HG03565 (cell line): Measurements from ENCODE around the gene ABI1.
A peak's percentile ranks its signal among the peaks of the same experiment; 100 is the strongest.

Source experiments
- ATAC-seq: cut with Tn5 transposase; IDR thresholded peaks from one replicate; pipeline ENCODE4 v1.9.1; 2021; ENCODE audit warnings: mild to moderate bottlenecking, moderate library complexity; ENCODE audit not compliant: unreplicated experiment

Gene ABI1

GRCh38 chr10:26776258-26776657, 84.5 kb downstream of the ABI1 start:
- ATAC-seq = no peak

DNA sequence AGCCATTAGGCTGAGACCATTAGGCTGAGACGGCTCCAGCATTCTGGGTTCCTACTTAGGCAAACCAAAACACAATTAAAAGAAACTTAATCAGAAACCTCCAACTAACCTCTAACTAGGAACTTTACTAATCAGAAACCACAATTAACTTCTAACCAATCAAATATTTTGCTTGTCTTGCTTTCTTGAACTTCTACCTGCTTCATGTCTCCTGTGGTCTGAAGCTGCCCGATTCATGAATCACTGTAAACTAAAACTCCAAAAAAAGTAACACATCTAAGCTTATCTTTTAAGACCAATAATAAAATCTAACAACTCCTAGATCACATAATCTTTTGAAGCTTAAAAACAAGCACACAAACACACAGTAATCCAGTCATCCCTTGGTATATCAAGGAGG, 87.1 kb downstream of the ABI1 start:
- no peak for ATAC-seq

- ATAC-seq = no peak
These were observed 90.7 kb downstream of the ABI1 start for GRCh38 chr10:26770069-26770468.

DNA sequence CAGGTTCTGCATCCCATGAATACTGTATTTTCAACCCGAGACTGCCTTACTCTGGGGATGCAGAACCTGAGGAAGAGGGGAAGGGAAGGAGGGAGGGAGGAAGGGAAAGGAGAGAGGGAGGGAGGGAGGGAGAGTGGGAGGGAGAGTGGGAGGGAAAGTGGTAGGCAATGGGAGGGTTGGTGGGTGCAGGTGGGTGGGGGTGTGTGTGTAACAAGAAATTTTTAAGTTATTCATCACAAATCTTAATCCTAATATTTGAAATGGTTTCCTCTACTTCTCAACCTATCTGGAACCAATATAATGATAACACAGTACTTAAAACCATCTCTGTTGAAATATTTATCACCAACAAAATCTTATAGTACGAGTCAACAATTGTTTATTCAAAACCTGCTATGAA, 95.2 kb downstream of the ABI1 start:
- no peak for ATAC-seq

GRCh38 chr10:26759008-26759407, 101.8 kb downstream of the ABI1 start:
- ATAC-seq = no peak

- ATAC-seq = peak; percentile 83
These were observed 105.3 kb downstream of the ABI1 start for GRCh38 chr10:26755443-26755903.

DNA sequence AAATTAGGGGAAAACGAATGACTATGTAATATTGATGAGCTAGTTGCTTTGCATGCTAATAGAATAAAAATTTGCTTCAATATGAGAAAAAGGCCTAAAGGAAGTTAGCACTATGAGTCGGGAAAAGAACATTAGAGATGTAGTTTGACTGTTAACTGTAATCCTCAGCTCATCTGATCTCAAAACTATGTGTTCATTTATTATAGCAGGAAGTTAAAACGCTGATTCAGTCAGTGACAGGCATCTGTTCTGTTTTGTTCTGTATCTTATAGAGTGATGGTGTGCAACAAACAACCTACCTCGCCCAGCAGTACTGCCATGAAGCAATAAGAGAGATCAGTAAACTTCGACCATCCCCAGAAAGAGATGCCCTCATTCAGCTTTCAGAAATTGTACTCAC, 114.7 kb downstream of the ABI1 start:
- no peak for ATAC-seq

GRCh38 chr10:26743841-26744240, 116.9 kb downstream of the ABI1 start:
- ATAC-seq = no peak

DNA sequence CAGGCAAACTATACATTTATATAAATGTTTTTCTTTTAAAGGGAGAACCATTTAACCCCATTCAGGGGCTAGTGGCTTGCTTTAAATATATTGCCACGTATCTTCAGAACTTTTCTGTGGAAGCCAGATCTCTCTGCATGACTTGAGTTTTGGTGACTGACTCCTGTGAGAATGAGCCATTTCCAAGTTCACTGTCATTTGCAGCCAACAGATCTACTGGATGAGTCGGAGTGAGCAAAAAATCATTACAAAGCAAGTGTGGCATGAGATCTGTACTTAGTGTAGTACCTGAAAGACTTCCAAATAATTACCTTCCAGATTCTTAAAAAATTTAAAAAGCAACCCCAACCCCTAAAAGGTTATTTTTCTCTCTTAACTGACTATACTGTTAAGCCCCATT, 117.7 kb downstream of the ABI1 start:
- ATAC-seq = no peak

- ATAC-seq = no peak
These were observed 119.4 kb downstream of the ABI1 start for GRCh38 chr10:26741368-26741767.

DNA sequence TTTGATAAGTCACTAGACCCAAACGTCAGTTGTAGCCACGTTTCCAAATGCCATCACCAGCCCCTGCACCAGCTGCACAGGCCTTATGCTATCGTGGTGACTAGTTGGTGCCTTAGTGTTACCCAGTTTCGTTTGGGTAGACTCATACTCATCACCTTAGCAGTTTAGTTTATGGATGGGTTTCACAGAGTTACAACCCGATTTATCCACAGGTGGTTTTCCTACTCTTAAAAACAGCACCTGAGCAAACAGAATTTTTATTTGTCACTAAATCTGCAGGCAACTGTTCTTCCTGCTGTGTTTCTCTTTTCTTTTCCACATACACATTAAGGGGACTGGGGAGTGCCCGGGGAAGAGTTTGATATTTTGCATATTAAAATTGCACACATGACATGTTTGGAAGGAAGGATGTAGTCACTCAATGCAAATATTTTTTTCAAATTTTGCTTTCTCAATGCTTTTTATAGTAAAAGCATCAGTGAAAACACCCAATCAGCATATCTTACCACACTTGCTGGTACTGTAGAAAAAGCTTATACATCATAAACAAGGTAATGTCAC, 121.6 kb downstream of the ABI1 start:
- ATAC-seq = peak; percentile 25

DNA sequence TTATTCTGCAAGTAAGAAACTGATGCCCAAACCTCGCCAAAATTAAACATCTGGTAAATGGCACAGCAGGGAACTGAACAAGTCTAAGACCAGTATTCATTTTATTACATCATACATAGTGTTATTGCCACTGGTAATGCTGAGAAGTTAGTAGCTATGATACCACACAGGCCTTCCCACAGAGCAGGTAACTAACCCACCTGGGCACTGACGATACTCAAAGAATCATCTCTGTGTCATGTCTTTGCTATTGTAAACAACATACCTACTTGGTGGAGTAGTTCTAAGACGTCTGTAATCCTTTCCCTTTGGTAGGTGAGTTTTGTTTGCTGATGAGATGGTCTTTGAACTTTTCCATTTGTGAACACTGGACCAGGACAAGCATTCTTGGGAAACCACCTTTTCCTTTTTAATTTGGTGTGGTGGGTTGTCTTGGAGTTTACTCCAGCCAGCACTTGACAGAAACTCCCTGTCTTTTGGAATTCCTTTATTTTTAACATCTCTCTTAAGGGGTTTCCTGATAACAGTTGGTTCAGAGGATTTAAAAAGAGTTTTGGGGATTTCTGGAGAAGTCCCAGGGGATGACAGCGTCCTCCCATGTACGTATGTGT, 122.4 kb downstream of the ABI1 start:
- no peak for ATAC-seq

GRCh38 chr10:26737730-26738129, 123.0 kb downstream of the ABI1 start:
- ATAC-seq = peak; percentile 79

GRCh38 chr10:26735435-26735834, 125.3 kb downstream of the ABI1 start:
- ATAC-seq = no peak

GRCh38 chr10:26733750-26734568, 126.8 kb downstream of the ABI1 start:
- no peak for ATAC-seq

GRCh38 chr10:26730552-26730951, 130.2 kb downstream of the ABI1 start:
- no peak for ATAC-seq

DNA sequence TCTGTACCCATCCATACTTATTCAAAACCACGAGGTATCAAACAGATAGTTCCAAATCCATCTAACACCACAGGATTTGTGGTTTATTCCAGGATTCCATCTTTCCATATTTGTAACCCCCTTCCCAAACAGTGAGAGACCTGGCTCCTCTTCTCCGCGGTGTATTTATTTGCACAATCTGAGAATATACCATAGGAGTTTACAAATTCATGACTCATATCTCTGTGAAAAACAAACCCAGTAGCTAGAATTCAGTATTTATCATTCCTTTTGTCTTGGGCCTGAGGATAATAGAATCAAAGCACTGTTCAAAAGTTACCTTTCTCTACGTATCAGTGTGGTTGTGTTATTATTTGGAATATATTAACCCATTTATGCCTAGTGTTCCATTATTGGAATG, 131.4 kb downstream of the ABI1 start:
- no peak for ATAC-seq

DNA sequence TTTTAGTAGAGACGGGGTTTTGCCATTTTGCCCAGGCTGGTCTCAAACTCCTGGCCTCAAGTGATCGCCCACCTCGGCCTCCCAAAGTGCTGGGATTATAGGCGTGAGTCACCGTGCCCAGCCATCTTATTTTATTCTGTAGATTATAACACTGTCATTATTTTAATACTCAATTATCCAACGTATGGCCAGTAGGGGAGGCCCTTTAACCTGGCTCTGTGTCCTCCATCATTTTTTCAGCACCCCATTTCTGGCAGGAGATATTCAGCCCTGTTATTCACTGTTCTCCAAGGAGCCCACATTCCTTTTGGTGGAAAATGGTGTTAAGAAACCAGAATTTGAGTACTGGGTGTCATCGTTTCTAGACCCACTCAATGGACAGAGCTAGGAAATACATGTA, 131.8 kb downstream of the ABI1 start:
- ATAC-seq = no peak

GRCh38 chr10:26727005-26727404, 133.8 kb downstream of the ABI1 start:
- no peak for ATAC-seq

- ATAC-seq = no peak
These were observed 134.7 kb downstream of the ABI1 start for GRCh38 chr10:26725837-26726727.

GRCh38 chr10:26723016-26723415, 137.7 kb downstream of the ABI1 start:
- ATAC-seq = no peak
